VCaP (cell line): ENCODE measurements around the gene RGS18.
"Not testable (repeated sequence)": the region's sequence is repeated elsewhere in the genome, so short reads cannot be mapped to it uniquely, and the experiment has no call there.

Experiments used
- H3K27ac ChIP-seq: fragments of 450-650 bp; 2 replicates; pipeline ENCODE4 v1.5.1; 2017
- TF ChIP-seq, protein P1 (sequence below): fragments of 450-650 bp; conservative IDR thresholded peaks from 2 replicates; pipeline ENCODE4 v1.5.1; 2017; ENCODE audit warnings: mild to moderate bottlenecking, moderate library complexity

Gene RGS18

DNA sequence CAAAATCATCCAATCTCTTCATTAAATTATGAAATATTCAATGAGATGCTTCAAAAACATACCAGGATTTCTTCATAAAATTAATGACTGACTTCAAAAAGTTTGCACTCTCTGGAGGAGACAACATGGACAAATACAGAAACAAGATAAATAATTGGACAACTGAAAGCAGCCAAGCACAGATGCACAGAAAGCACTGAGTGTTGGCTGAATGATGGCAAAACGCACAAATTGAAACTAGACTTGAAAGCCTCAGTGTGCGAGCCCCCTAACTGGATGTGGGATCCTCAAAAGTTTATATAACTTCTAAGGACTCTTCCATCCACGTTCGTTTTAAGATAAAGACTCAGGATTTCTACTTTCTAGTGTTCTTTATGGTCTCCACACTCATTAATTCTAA is 27.9 kb downstream of the RGS18 start:
- TF ChIP-seq, protein P1, sequence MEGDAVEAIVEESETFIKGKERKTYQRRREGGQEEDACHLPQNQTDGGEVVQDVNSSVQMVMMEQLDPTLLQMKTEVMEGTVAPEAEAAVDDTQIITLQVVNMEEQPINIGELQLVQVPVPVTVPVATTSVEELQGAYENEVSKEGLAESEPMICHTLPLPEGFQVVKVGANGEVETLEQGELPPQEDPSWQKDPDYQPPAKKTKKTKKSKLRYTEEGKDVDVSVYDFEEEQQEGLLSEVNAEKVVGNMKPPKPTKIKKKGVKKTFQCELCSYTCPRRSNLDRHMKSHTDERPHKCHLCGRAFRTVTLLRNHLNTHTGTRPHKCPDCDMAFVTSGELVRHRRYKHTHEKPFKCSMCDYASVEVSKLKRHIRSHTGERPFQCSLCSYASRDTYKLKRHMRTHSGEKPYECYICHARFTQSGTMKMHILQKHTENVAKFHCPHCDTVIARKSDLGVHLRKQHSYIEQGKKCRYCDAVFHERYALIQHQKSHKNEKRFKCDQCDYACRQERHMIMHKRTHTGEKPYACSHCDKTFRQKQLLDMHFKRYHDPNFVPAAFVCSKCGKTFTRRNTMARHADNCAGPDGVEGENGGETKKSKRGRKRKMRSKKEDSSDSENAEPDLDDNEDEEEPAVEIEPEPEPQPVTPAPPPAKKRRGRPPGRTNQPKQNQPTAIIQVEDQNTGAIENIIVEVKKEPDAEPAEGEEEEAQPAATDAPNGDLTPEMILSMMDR = no peak
- H3K27ac ChIP-seq = no peak overlapping the region

DNA sequence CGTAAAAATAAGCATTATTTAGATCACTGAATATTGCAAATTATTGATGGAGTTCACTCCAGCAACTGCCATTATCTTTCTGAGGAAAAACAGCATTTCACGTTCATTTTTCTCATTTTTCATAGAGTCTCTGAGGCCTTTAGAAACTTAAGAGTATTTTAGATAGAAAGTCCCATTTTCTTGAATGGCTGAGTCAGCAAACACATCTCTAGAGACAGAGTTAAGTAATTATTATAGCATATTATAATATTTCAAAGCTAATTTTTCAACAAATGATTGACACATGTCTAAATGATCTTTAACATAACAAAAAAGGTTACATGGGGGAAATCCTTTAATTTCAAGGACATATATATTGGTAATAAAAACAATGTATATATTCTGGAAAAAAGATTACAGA is 31.8 kb downstream of the RGS18 start:
- TF ChIP-seq, protein P1 = no peak
- no peak overlapping the region for H3K27ac ChIP-seq

DNA sequence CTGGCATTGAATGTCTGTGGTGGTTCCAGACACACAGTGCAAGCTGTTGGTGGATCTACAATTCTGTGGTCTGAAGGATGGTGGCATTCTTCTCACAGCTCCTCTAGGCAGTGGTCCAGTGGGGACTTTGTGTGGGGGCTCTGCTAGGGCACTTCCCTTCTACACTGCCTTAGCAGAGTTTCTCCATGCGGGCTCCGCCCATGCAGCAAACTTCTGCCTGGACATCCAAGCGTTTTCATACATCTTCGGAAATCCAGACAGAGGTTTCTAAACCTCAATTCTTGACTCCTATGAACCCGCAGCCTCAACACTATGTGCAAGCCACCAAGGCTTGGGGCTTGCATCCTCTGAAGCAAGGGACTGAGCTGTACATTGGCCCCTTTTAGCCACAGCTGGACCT is 43.0 kb downstream of the RGS18 start:
- TF ChIP-seq, protein P1 = no peak
- no peak overlapping the region for H3K27ac ChIP-seq

DNA sequence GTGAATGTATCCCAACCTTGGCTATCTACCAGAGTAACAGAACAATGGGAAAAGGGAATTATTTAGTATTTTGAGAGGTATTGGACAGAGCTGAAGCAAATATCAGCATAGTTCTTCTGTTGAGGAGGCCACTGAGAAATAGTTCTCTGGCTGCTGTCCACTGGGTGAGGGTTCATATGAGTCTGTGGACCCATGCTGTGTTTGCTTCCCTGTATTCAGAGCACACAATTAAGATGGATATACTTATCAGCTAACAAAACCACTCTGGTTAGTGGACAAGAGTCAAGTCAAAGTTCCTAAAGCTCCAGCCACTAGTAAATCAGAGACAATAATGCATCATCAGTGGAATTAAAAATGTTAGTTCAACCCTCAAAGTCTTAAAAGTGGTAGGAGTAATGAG is 66.1 kb downstream of the RGS18 start:
- H3K27ac ChIP-seq = no peak overlapping the region
- TF ChIP-seq, protein P1 = no peak

DNA sequence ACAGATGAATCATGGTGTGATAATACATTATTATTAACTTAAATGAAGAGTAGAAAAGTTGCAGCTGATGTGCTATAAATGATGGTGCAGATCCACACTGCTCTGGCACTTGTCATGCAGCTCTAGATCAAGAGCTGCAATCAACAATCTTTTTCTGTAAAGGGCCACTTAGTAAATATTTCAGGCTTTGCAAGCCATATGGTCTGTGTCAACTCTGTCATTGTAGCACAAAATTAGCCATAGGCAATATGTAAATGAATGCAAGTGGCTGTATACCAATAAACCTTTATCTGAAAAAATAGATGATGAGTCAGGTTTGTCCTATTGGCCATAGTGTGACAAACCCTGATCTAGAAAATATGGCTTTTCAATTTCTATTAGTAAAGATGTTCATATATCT is 66.6 kb downstream of the RGS18 start:
- no peak overlapping the region for H3K27ac ChIP-seq
- TF ChIP-seq, protein P1 = no peak

DNA sequence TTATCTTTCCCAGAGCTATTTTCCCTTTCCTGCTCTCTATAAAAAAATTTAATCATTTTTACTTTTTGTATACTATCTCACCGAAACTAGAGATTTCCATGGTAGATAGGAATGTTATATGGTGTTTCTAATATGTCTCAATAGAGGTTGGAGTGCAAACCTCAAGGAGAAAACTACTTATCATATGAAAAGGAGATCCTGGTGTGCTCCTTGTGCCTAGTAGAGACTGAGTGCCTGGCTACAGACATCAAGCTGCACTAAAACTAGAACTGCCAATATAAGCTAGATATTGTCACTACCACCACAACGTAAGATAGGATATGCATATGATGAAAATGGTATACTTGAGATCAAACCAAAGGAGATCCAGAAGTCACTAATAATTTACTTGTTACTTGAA is 67.0 kb downstream of the RGS18 start:
- TF ChIP-seq, protein P1 = no peak
- no peak overlapping the region for H3K27ac ChIP-seq

DNA sequence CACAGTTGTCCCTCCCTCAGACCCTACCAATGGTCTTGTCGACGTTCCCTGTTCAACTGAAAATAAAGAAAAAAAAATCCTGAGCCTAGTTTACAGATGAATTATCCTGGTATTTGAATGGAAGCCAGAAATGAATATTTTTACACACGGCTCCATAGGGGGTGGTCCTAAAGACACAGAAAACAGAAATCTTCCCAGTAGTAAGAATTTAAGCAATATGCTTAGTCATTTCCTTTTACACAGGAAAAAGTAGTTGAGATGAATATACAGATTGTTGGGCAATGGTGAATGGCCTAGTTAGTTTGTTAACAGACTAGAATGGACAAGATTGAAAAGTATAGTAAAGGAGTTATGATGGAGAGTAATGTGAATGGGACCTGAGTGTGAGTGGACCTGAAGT is 67.4 kb downstream of the RGS18 start:
- TF ChIP-seq, protein P1 = no peak
- H3K27ac ChIP-seq = no peak overlapping the region

DNA sequence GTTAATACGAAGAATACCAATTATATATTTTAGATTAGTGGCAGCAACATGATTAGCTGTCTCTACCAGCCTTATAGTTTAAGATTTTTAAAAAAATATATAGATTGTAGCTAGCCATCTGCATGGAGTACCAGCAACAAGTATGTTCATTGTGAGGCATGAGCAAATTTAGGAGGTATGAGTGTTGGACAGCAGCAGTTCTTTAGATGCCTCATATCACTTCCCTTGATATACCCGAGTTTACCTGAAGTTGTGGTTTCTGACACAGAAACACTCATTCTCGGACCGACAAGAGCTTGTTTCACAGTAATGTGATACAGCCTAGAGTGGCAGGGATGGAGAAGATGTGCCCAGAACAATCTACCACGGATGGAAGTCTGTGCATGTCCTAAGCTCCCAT is 69.1 kb downstream of the RGS18 start:
- TF ChIP-seq, protein P1 = no peak
- no peak overlapping the region for H3K27ac ChIP-seq

DNA sequence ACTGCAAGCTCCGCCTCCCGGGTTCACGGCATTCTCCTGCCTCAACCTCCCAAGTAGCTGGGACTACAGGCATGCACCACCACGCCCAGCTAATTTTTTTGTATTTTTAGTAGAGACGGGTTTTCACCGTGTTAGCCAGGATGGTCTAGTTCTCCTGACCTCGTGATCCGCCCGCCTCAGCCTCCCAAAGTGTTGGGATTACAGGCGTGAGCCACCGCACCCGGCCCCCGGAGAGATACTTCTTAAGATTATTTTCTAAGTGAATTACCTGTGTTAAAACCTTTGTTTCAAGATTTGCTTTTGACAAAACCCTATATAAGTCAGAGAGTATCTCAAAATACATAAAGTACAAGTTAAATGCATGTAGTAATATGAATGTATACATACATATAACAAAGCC is 69.7 kb downstream of the RGS18 start:
- H3K27ac ChIP-seq = not testable (repeated sequence)
